RWPE2 (cell line): ENCODE data around the gene WDR70.

Source experiments
- ATAC-seq: fragments of 200-7000 bp; cut with Tn5 transposase; 3 replicates; pipeline ENCODE4 v1.9.1; 2021; ENCODE audit warnings: low read depth
- DNase-seq: peaks from one replicate; pipeline ENCODE4 v3.0.0-alpha.2; 2020; ENCODE audit warnings: low spot score
- H3K27ac ChIP-seq: fragments of 450-650 bp; 2 replicates; pipeline ENCODE4 v1.5.1; 2017; ENCODE audit warnings: mild to moderate bottlenecking; ENCODE audit not compliant: poor library complexity, severe bottlenecking
- H3K27me3 ChIP-seq: fragments of 250-450 bp; sonication (Bioruptor Pico); 2 replicates; pipeline ENCODE4 v1.5.1; 2021; ENCODE audit warnings: mild to moderate bottlenecking, moderate library complexity; ENCODE audit not compliant: insufficient read depth, poor library complexity, severe bottlenecking
- H3K36me3 ChIP-seq: fragments of 250-450 bp; sonication (Bioruptor Pico); 2 replicates; pipeline ENCODE4 v1.5.1; 2020; ENCODE audit warnings: low read depth, mild to moderate bottlenecking, moderate library complexity
- H3K4me1 ChIP-seq: fragments of 250-450 bp; sonication (Bioruptor Pico); 2 replicates; pipeline ENCODE4 v1.5.1; 2021; ENCODE audit warnings: mild to moderate bottlenecking, moderate library complexity; ENCODE audit not compliant: insufficient read depth, poor library complexity, severe bottlenecking
- H3K4me3 ChIP-seq: fragments of 250-450 bp; sonication (Bioruptor Pico); 2 replicates; pipeline ENCODE4 v1.5.1; 2021; ENCODE audit warnings: mild to moderate bottlenecking, moderate library complexity; ENCODE audit not compliant: severe bottlenecking
- H3K9me3 ChIP-seq: fragments of 250-450 bp; sonication (Bioruptor Pico); 2 replicates; pipeline ENCODE4 v1.5.1; 2021; ENCODE audit warnings: mild to moderate bottlenecking, moderate library complexity; ENCODE audit not compliant: severe bottlenecking
- TF ChIP-seq, protein P1 (sequence below): fragments of 450-650 bp; IDR thresholded peaks from one replicate; pipeline ENCODE4 v1.5.1; 2017; ENCODE audit warnings: mild to moderate bottlenecking, moderate library complexity; ENCODE audit not compliant: poor library complexity, severe bottlenecking

The WDR70 gene

DNA sequence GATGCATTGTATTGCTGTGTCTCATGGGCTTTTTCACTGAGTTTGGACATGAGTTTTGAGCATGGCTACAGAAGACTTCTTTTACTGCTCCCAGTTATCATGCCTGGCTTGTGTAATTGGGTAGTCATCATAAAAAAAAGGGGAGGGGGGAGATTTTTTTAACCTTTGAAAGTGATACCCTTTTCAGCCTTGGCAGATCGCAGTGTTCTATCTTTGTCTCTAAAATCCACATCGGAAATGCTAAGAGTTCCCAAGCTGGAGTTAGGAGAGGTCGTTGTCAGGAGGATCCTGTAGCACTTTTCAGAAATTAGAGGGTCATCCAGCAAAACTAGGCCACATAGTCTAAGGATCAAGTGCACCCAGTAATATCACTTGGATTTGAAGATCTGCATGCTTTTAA lies 188.4 kb downstream of the WDR70 start:
- DNase-seq: no peak
- Histone ChIP-seq H3K36me3 (no peaks in the 10 kb centered on the region), H3K9me3 (no peaks in the 10 kb centered on the region), H3K4me3 (no peak overlapping the region), H3K4me1 (no peaks in the 10 kb centered on the region), H3K27me3 (no peaks in the 10 kb centered on the region), H3K27ac (no peak overlapping the region)
- ATAC-seq: no peak
- TF ChIP-seq, protein P1, sequence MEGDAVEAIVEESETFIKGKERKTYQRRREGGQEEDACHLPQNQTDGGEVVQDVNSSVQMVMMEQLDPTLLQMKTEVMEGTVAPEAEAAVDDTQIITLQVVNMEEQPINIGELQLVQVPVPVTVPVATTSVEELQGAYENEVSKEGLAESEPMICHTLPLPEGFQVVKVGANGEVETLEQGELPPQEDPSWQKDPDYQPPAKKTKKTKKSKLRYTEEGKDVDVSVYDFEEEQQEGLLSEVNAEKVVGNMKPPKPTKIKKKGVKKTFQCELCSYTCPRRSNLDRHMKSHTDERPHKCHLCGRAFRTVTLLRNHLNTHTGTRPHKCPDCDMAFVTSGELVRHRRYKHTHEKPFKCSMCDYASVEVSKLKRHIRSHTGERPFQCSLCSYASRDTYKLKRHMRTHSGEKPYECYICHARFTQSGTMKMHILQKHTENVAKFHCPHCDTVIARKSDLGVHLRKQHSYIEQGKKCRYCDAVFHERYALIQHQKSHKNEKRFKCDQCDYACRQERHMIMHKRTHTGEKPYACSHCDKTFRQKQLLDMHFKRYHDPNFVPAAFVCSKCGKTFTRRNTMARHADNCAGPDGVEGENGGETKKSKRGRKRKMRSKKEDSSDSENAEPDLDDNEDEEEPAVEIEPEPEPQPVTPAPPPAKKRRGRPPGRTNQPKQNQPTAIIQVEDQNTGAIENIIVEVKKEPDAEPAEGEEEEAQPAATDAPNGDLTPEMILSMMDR: no peak

DNA sequence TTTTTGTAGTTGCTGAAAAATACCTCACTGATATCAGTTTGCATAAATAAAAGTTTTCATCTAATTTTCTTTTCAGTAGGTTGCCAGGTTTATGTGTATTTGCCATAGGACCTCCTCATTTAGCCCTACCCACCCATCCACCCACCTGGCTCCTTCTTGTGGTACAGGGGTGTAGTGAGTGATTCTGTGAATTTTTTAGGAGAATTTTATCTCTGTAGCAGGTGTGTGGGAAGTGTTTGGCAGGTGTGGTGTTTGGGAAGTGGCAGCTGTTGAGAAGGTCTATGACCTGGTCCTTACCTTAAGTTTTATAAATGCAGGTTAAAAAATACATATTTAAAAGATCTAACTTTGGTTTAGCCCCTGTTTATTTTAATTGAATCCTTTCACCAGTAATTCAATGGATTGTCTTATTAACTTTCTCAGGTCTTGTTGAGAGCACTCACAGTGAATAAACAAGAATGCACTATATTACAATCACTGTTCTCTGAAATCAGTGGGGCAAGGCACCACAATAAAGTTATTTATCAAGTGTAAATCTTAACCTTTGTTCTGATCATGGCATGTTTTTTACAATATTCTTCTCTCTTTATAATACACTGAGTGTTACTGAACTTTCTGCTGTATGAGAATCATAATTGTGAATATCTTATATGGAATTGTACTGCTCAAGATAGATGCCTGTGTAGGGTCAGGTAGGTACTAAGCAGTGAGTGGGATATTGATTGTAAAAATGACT lies 189.1 kb downstream of the WDR70 start:
- H3K9me3 ChIP-seq: no peaks in the 10 kb centered on the region
- H3K36me3 ChIP-seq: no peaks in the 10 kb centered on the region
- H3K4me3 ChIP-seq: no peak overlapping the region
- DNase-seq: no peak
- no peak overlapping the region for H3K27ac ChIP-seq
- no peaks in the 10 kb centered on the region for H3K4me1 ChIP-seq
- TF ChIP-seq, protein P1: no peak
- no peak for ATAC-seq
- no peaks in the 10 kb centered on the region for H3K27me3 ChIP-seq

DNA sequence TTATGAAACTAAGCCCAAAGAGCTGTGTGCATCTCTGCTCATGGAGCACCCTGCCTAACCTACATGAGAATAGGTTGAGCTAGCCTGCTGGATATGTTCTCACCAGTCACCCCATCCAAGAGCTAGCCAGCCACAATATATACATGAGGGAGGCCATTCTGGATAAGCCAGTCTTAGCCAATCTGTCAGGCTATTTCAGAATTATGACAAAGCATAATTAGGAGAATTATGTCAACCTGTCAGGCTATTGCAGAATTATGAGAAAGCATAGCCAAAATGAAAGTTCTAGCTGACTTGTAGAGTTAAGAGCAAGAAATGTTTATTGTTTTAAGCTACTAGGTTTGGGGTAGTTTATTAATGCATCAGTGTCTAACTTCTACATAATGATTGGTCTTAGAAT lies 189.8 kb downstream of the WDR70 start:
- Histone ChIP-seq H3K4me1 (no peaks in the 10 kb centered on the region), H3K27me3 (no peaks in the 10 kb centered on the region), H3K36me3 (no peaks in the 10 kb centered on the region), H3K4me3 (no peak overlapping the region), H3K27ac (no peak overlapping the region), H3K9me3 (no peaks in the 10 kb centered on the region)
- DNase-seq: no peak
- no peak for ATAC-seq
- TF ChIP-seq, protein P1: no peak

DNA sequence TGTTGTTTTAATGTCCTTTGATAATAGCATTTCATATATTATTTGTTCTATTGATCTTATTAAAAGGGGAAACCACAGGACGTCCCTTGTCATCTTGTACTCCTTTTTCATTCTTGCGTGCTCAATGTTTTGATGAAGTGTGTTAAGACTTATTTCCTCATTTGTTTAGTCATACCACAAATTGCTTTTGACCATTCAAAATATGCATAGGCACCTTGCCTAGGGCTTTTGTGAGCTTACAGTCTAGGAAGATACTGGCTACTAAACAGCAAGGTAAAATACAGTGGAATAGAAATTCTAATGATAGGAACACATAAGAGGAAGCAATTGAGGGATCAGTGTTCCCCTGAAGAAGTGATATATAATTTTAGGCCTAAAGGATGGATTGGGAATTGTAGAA lies 190.3 kb downstream of the WDR70 start:
- Histone ChIP-seq H3K4me3 (no peak overlapping the region), H3K9me3 (no peaks in the 10 kb centered on the region), H3K4me1 (no peaks in the 10 kb centered on the region), H3K27me3 (no peaks in the 10 kb centered on the region), H3K36me3 (no peaks in the 10 kb centered on the region), H3K27ac (no peak overlapping the region)
- ATAC-seq (no peak), DNase-seq (no peak)
- TF ChIP-seq, protein P1: no peak

DNA sequence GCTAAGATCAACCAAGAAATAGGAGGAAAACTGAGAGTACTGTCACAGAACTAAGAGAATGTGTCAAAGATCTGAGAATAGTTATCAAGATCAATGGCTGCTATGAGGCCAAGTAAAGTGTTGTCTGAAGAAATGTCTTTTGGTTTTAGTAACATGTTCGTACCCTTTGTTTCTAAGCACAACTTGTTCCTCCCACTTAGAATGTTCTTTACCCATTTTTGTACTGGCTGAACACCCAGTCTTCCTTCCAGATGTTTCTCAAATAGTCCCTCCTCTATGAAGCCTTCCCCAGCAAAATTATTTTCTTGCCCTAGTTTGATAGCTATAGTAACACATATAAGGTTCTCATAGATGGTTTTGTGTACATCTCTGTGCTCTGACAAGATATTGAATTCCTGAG lies 191.5 kb downstream of the WDR70 start:
- Histone ChIP-seq H3K27ac (no peak overlapping the region), H3K4me1 (no peaks in the 10 kb centered on the region), H3K36me3 (no peaks in the 10 kb centered on the region), H3K27me3 (no peaks in the 10 kb centered on the region), H3K4me3 (no peak overlapping the region), H3K9me3 (no peaks in the 10 kb centered on the region)
- TF ChIP-seq, protein P1: no peak
- no peak for ATAC-seq
- no peak for DNase-seq
